ENCODE measurements around the gene HINT1. TPM values are rescaled to one million over a fixed set of nuclear protein-coding genes. Genes with fewer than 3 reads are reported as not detected.

Gene HINT1
- total RNA-seq, 1 experiment from 2014 or later = 444 TPM

DNA sequence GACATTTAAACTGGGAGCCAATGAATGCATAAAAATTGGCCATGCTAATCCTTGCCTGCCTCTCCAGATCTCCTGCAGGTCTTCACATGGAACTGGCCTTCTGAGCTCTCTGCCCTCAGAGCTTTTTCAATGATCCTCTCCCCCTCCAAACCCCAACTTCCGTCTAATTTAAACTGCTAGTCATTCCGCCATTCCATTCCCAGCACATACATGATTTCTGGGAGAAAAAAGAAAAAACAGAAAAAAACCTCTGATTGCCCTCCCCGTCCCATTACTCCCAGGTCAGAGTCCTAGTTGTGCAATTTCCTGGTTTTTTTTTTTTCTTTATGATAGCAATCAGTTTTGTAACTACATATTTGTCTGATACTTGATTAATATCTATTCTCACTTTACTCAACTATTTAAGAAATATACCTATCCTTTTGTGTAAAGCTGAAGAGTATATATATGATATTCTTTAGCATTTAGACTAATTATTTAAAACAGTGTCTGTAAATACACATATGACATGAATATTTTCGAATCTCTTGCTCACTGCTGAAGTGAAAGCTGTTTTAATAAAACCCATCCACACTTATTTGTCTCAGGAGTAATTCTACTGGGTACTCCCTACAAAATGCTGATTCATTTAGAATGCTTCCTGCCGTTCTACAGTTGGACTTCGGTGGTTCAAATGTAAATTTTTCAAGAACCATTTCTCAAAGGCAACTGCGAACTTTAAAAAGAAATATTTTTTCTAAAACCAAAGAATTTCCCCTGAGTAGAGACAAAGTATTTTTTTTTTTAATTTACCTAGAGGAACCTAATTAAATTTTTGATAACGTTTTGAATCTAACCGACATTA, 1.6 kb downstream of the HINT1 start:
- ChIA-PET POLR2A (interaction anchor here (0.5 to 15.7 kb wide), 42 partner anchors 8 to 1574 kb away, joined by 3 to 392 read pairs (median 4); partner anchors contain the start of genes CDC42SE2 and KIF3A), CTCF (interaction anchor here (0.5 to 2.2 kb wide), 19 partner anchors 11 to 1084 kb away, joined by 3 to 16 read pairs (median 4); no protein-coding TSS in a partner anchor)
- Mint-ChIP-seq H3K36me3 (ENCODE audit: insufficient read depth, unreplicated experiment) (peaks cover 52% of the 10 kb centered on the region), H3K4me3 (ENCODE audit: unreplicated experiment) (peak overlapping the region; percentile 76), H3K27ac (ENCODE audit: low read depth, unreplicated experiment) (peak overlapping the region; percentile 65), H3K27me3 (ENCODE audit: insufficient read depth, unreplicated experiment) (no peaks in the 10 kb centered on the region), H3K9me3 (ENCODE audit: unreplicated experiment) (no peaks in the 10 kb centered on the region), H3K4me1 (ENCODE audit: insufficient read depth, unreplicated experiment) (peaks cover 19% of the 10 kb centered on the region)
- intact Hi-C loops (cut with micrococcal nuclease) = loop anchor here (1.0 kb wide), 3 partner anchors 102 to 254 kb away; no protein-coding TSS in a partner anchor
- DNase-seq (ENCODE audit: unreplicated experiment) = peak; percentile 39
- TF ChIP-seq, protein P1, sequence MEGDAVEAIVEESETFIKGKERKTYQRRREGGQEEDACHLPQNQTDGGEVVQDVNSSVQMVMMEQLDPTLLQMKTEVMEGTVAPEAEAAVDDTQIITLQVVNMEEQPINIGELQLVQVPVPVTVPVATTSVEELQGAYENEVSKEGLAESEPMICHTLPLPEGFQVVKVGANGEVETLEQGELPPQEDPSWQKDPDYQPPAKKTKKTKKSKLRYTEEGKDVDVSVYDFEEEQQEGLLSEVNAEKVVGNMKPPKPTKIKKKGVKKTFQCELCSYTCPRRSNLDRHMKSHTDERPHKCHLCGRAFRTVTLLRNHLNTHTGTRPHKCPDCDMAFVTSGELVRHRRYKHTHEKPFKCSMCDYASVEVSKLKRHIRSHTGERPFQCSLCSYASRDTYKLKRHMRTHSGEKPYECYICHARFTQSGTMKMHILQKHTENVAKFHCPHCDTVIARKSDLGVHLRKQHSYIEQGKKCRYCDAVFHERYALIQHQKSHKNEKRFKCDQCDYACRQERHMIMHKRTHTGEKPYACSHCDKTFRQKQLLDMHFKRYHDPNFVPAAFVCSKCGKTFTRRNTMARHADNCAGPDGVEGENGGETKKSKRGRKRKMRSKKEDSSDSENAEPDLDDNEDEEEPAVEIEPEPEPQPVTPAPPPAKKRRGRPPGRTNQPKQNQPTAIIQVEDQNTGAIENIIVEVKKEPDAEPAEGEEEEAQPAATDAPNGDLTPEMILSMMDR (IDR thresholded peaks at IDR 0.05; ENCODE audit: unreplicated experiment) = no peak
- BruUV-seq (replicated peaks) = TSS peak; percentile 49

DNA sequence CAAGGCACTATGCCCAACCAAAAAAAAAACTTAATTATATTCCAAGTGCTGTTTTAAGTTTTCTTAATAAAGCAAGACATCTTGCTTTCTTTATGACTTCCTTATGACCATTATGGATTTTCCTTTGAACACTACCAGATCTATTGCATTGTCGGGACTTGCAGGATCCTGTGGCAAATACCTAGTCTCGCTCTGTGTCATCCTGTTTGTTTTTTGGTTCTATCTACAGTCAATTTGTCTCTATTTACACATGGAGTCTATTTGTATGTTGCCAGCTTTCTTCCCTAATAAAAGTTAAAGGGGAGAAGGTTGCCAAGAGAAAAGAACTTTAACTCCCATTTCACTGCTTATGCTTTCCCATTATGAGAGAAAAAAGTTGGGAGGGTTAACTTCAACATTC, 4.9 kb downstream of the HINT1 start:
- no peak overlapping the region for H3K4me3 Mint-ChIP-seq (ENCODE audit: unreplicated experiment)
- CTCF ChIA-PET = interaction anchor here (0.6 kb wide), 1 partner anchor 161 kb away, joined by 3 read pairs; no protein-coding TSS in a partner anchor
- BruUV-seq (replicated peaks) = no TSS peak
- peaks cover 84% of the 10 kb centered on the region for H3K36me3 Mint-ChIP-seq (ENCODE audit: insufficient read depth, unreplicated experiment)
- no peak overlapping the region for H3K27ac Mint-ChIP-seq (ENCODE audit: low read depth, unreplicated experiment)
- DNase-seq (ENCODE audit: unreplicated experiment) = no peak
- TF ChIP-seq, protein P1 (IDR thresholded peaks at IDR 0.05; ENCODE audit: unreplicated experiment) = no peak
- intact Hi-C loops (cut with micrococcal nuclease) = no loop called here
- no peaks in the 10 kb centered on the region for H3K27me3 Mint-ChIP-seq (ENCODE audit: insufficient read depth, unreplicated experiment)
- POLR2A ChIA-PET = interaction anchor here (0.6 to 15.7 kb wide), 3 partner anchors 12 to 279 kb away, joined by 3 to 392 read pairs (median 7); partner anchors contain the start of gene CDC42SE2
- peaks cover 19% of the 10 kb centered on the region for H3K4me1 Mint-ChIP-seq (ENCODE audit: insufficient read depth, unreplicated experiment)
- no peaks in the 10 kb centered on the region for H3K9me3 Mint-ChIP-seq (ENCODE audit: unreplicated experiment)

DNA sequence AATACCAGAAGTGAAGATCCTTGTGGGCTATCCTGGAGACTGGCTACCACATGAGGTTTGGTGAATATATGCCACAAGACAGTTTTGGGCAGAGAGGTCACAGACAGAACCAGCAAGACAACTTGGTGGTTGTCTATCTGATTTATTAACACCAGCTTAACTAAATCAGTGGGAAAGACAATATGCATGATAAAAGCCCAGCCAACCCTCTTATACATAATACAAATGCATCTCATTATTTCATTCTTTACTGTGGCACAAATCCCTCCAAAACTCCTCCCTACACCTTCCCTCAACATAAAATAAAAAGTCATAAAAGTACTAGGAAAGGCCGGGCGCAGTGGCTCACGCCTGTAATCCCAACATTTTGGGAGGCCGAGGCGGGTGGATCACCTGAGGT, 8.1 kb downstream of the HINT1 start:
- DNase-seq (ENCODE audit: unreplicated experiment) = no peak
- Mint-ChIP-seq H3K27me3 (ENCODE audit: insufficient read depth, unreplicated experiment) (no peaks in the 10 kb centered on the region), H3K9me3 (ENCODE audit: unreplicated experiment) (no peaks in the 10 kb centered on the region), H3K4me1 (ENCODE audit: insufficient read depth, unreplicated experiment) (peaks cover 11% of the 10 kb centered on the region), H3K36me3 (ENCODE audit: insufficient read depth, unreplicated experiment) (peaks cover 67% of the 10 kb centered on the region), H3K27ac (ENCODE audit: low read depth, unreplicated experiment) (no peak overlapping the region), H3K4me3 (ENCODE audit: unreplicated experiment) (no peak overlapping the region)
- BruUV-seq (replicated peaks) = no TSS peak
- POLR2A ChIA-PET = interaction anchor here (1.2 kb wide), 1 partner anchor 156 kb away, joined by 3 read pairs; no protein-coding TSS in a partner anchor
- intact Hi-C loops (cut with micrococcal nuclease) = no loop called here
- TF ChIP-seq, protein P1 (IDR thresholded peaks at IDR 0.05; ENCODE audit: unreplicated experiment) = no peak
- CTCF ChIA-PET = interaction anchor here (0.7 kb wide), 1 partner anchor 259 kb away, joined by 3 read pairs; no protein-coding TSS in a partner anchor

DNA sequence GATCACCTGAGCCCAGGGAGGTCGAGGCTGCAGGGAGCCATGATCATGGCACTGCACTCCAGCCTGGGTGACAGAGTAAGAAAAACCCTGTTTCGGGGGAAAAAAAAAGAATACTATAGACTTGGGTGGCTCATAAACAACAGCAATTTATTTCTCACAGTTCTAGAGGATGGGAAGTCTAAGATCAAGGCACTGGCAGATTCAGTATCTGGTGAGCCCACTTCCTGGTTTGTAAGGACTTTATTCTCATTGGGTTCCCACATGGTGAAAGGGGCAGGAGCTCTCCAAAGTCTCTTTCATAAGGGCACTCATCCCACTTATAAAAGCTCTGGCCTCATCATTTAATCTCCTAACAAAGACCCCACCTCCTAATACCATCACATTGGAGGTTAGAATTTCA, 8.7 kb downstream of the HINT1 start:
- no peak overlapping the region for H3K4me3 Mint-ChIP-seq (ENCODE audit: unreplicated experiment)
- CTCF ChIA-PET = interaction anchor here (0.7 kb wide), 1 partner anchor 260 kb away, joined by 3 read pairs; no protein-coding TSS in a partner anchor
- no TSS peak for BruUV-seq (replicated peaks)
- DNase-seq (ENCODE audit: unreplicated experiment) = no peak
- TF ChIP-seq, protein P1 (IDR thresholded peaks at IDR 0.05; ENCODE audit: unreplicated experiment) = no peak
- POLR2A ChIA-PET = interaction anchor here (1.2 to 1.3 kb wide), 3 partner anchors 107 to 226 kb away, joined by 3 to 5 read pairs (median 3); partner anchors contain the start of gene CDC42SE2
- intact Hi-C loops (cut with micrococcal nuclease) = no loop called here
- H3K27me3 Mint-ChIP-seq (ENCODE audit: insufficient read depth, unreplicated experiment) = no peaks in the 10 kb centered on the region
- H3K4me1 Mint-ChIP-seq (ENCODE audit: insufficient read depth, unreplicated experiment) = peaks cover 11% of the 10 kb centered on the region
- H3K9me3 Mint-ChIP-seq (ENCODE audit: unreplicated experiment) = no peaks in the 10 kb centered on the region
- peaks cover 61% of the 10 kb centered on the region for H3K36me3 Mint-ChIP-seq (ENCODE audit: insufficient read depth, unreplicated experiment)
- H3K27ac Mint-ChIP-seq (ENCODE audit: low read depth, unreplicated experiment) = no peak overlapping the region

All from MCF 10A (cell line).